OCI-LY7 (cell line): ENCODE measurements around the gene KLF15. TPM values are rescaled to one million over a fixed set of nuclear protein-coding genes. Genes with fewer than 3 reads are reported as not detected.

Experiments
- BruUV-seq: library from RNA; stranded (reverse); fragments of 400-500 nt; replicated peaks from 2 replicates; lab custom pipeline; 2021; lab: Mats Ljungman, UMichigan
- CTCF ChIA-PET: fragments of 300-600 bp; sonication (Branson Sonifier 250); formaldehyde crosslinking; loops from one replicate; lab custom pipeline; 2022; ENCODE audit warnings: antibody characterized with exemption; ENCODE audit not compliant: unreplicated experiment; lab: Charles Lee
- POLR2A ChIA-PET: fragments of 300-600 bp; sonication (Branson Sonifier 250); formaldehyde crosslinking; loops from one replicate; lab custom pipeline; 2022; ENCODE audit warnings: antibody characterized with exemption; lab: Charles Lee
- DNase-seq: peaks from one replicate; pipeline ENCODE4 v3.0.0-alpha.2; 2015; ENCODE audit warnings: low spot score
- H2AFZ ChIP-seq: fragments of 200-600 bp; sonication (generic), shearing (Covaris generic); 2 replicates; pipeline ENCODE4 v1.6.1; 2014; ENCODE audit warnings: mild to moderate bottlenecking, antibody characterized with exemption, low read length, moderate library complexity
- H3K27ac ChIP-seq: fragments of 200-600 bp; sonication (generic); 2 replicates; pipeline ENCODE4 v1.5.1; 2014; ENCODE audit warnings: mixed run types, low read depth, mild to moderate bottlenecking, moderate library complexity, low read length, inconsistent platforms; ENCODE audit not compliant: poor library complexity, severe bottlenecking
- H3K36me3 ChIP-seq: fragments of 200-600 bp; sonication (generic); 2 replicates; pipeline ENCODE4 v1.6.1; 2014; ENCODE audit warnings: mild to moderate bottlenecking, antibody characterized with exemption, low read length, moderate library complexity, mixed read lengths; ENCODE audit not compliant: insufficient read depth
- H3K4me1 ChIP-seq: fragments of 200-600 bp; sonication (generic); 2 replicates; pipeline ENCODE4 v1.5.1; 2014; ENCODE audit warnings: mild to moderate bottlenecking, low read length; ENCODE audit not compliant: insufficient read depth, poor library complexity, severe bottlenecking
- H3K4me2 ChIP-seq: fragments of 200-600 bp; sonication (generic); 2 replicates; pipeline ENCODE4 v1.6.1; 2014; ENCODE audit warnings: mild to moderate bottlenecking, low read length
- H3K4me3 ChIP-seq: fragments of 200-600 bp; sonication (generic); 2 replicates; pipeline ENCODE4 v1.5.1; 2014; ENCODE audit warnings: mild to moderate bottlenecking, low read depth, low read length; ENCODE audit not compliant: poor library complexity, severe bottlenecking
- H3K79me2 ChIP-seq: fragments of 200-600 bp; sonication (generic); 2 replicates; pipeline ENCODE4 v1.6.1; 2016; ENCODE audit warnings: low read depth, mild to moderate bottlenecking, low read length, moderate library complexity, mixed read lengths; ENCODE audit not compliant: insufficient read depth
- H3K9me2 ChIP-seq: fragments of 200-600 bp; sonication (generic); 2 replicates; pipeline ENCODE4 v1.6.1; 2016; ENCODE audit warnings: mild to moderate bottlenecking, low read length, mixed read lengths; ENCODE audit not compliant: insufficient read depth
- H3K9me3 ChIP-seq: fragments of 200-600 bp; sonication (generic); 2 replicates; pipeline ENCODE4 v1.6.1; 2014; ENCODE audit warnings: mild to moderate bottlenecking, mixed run types, low read length, mixed read lengths
- H4K20me1 ChIP-seq: fragments of 200-600 bp; sonication (generic); 2 replicates; pipeline ENCODE4 v1.6.1; 2014; ENCODE audit warnings: mild to moderate bottlenecking, antibody characterized with exemption, low read length, moderate library complexity, mixed read lengths; ENCODE audit not compliant: insufficient read depth
- CTCF ChIP-seq: fragments of 200-600 bp; sonication (generic); conservative IDR thresholded peaks from 2 replicates; pipeline ENCODE4 v1.5.1; 2014; ENCODE audit warnings: mild to moderate bottlenecking, antibody characterized with exemption, low read length, moderate library complexity, mixed read lengths
- EZH2phosphoT487 ChIP-seq: fragments of 200-600 bp; sonication (generic); IDR thresholded peaks from 2 replicates; pipeline ENCODE4 v1.6.1; 2018; ENCODE audit warnings: low read depth, borderline replicate concordance, mild to moderate bottlenecking, mixed run types, antibody characterized with exemption, low read length, moderate library complexity, mixed read lengths
- intact Hi-C: fragments of 100-400 bp; cut with micrococcal nuclease; formaldehyde crosslinking; loops from one replicate; pipeline ENCODE4 v1.10.0; 2022; ENCODE audit not compliant: unreplicated experiment
- total RNA-seq, 2 experiments: library from RNA; depleted of rRNA in 1 of 2; stranded (reverse); fragments of >200 nt in 1 of 2; shearing (Covaris generic) in 1 of 2; gene quantifications; 2 replicates each; pipeline ENCODE4 v1.2.3, GENCODE V29; 2014 to 2022

The KLF15 gene
- total RNA-seq, 2 experiments from 2014 or later: 12.3 to 26.4 TPM

- BruUV-seq: no TSS peak
- no peak for DNase-seq
These were observed 47.1 kb downstream of the KLF15 start for GRCh38 chr3:126309861-126310655.

GRCh38 chr3:126309165-126309564 lies 48.0 kb downstream of the KLF15 start:
- H3K27ac ChIP-seq: no peak overlapping the region
- no TSS peak for BruUV-seq
- no peaks in the 10 kb centered on the region for H3K79me2 ChIP-seq
- TF ChIP-seq CTCF (no peak), EZH2phosphoT487 (no peak)
- no peak overlapping the region for H3K4me3 ChIP-seq
- H3K36me3 ChIP-seq: no peaks in the 10 kb centered on the region
- H3K9me2 ChIP-seq: no peaks in the 10 kb centered on the region
- H4K20me1 ChIP-seq: no peaks in the 10 kb centered on the region
- intact Hi-C loops: no loop called here
- ChIA-PET CTCF (no interaction called here), POLR2A (no interaction called here)
- no peak overlapping the region for H3K4me2 ChIP-seq
- no peaks in the 10 kb centered on the region for H3K9me3 ChIP-seq
- no peak for DNase-seq
- no peak overlapping the region for H2AFZ ChIP-seq
- peaks cover 4% of the 10 kb centered on the region for H3K4me1 ChIP-seq

More at GRCh38 chr3:126309861-126310655, 47.1 kb downstream of the KLF15 start:
- Histone ChIP-seq H4K20me1 (no peaks in the 10 kb centered on the region), H3K27ac (no peak overlapping the region), H3K79me2 (no peaks in the 10 kb centered on the region), H2AFZ (no peak overlapping the region), H3K36me3 (no peaks in the 10 kb centered on the region), H3K4me3 (no peak overlapping the region), H3K4me2 (no peak overlapping the region), H3K4me1 (peaks cover 4% of the 10 kb centered on the region), H3K9me2 (no peaks in the 10 kb centered on the region), H3K9me3 (no peaks in the 10 kb centered on the region)
- ChIA-PET CTCF (interaction anchor here (0.5 kb wide), 1 partner anchor 64 kb away, joined by 3 read pairs; no protein-coding TSS in a partner anchor), POLR2A (no interaction called here)
- TF ChIP-seq CTCF (no peak), EZH2phosphoT487 (no peak)
- intact Hi-C loops: no loop called here
